Superior temporal gyrus (tissue), 1 donor: ENCODE results near the gene FIBP.

Experiments
- DNase-seq: peaks from one replicate; pipeline ENCODE4 v3.0.0-alpha.2; 2016; ENCODE audit errors: extremely low spot score

FIBP gene

GRCh38 chr11:65844231-65844872 lies 43.9 kb downstream of the FIBP start:
- no peak for DNase-seq

- no peak for DNase-seq
These were observed 44.5 kb downstream of the FIBP start for GRCh38 chr11:65843811-65844210.

GRCh38 chr11:65842144-65842543 lies 46.1 kb downstream of the FIBP start:
- no peak for DNase-seq

DNA sequence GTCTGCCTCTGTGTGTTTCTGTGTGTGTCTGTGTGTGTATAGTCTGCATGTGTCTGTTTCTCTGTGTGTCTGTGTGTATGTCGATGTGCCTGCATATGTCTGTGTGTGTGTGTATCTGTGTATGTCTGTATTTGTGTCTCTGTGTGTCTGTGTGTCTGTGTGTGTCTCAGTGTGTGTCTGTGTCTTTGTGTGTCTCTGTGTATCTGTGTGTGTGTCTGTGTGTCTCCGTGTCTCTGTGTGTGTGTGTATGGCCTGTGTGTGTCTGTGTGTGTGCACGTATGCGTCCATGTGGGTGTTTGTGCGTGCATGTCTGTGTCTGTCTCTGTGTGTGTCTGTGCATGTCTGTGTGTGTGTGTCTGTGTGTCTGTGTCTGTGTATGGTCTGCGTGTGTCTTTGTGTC lies 54.1 kb downstream of the FIBP start:
- no peak for DNase-seq
